ENCODE results near the gene SCTR. TPM values are rescaled to one million over a fixed set of nuclear protein-coding genes. Genes with fewer than 3 reads are reported as not detected.

The SCTR gene
- total RNA-seq, 1 donor from 2014 or later, result not detected

DNA sequence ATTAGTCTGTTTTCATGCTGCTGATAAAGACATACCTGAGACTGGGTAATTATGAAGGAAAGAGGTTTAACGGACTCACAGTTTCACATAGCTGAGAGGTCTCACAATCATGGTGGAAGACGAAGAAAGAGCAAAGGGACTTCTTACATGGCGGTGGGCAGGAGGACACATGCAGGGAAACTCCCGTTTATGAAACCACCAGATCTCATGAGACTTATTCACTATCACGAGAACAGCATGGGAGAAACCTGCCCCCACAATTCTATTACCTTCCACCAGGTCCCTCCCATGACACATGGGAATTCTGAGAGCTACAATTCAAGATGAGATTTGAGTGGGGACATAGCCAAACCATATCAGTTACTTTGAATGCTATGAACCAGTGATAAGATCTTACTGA lies 44.1 kb downstream of the SCTR start:
- Mint-ChIP-seq H3K36me3 (ENCODE audit: low read depth) (no peaks in the 10 kb centered on the region), H3K9me3 (no peaks in the 10 kb centered on the region), H3K4me1 (no peaks in the 10 kb centered on the region), H3K27me3 (no peaks in the 10 kb centered on the region), H3K4me3 (no peak overlapping the region), H3K27ac (no peak overlapping the region)
- intact Hi-C loops (cut with micrococcal nuclease), result no loop called here
- DNase-seq, result no peak

DNA sequence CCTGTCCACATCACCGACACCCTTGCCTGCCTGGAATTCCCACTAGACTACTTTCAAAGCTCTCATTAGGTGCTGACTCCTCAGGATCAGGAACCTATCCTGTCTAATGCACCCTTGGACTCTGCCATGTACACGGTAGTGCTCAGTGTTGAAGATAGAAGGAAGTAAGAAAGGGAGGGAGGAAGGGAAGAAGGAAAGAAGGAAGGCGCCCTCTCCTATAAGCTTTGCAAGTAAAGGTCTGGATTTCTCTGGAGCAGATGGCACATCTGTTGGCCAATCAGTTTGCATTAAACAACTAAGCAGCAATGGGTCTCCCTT lies 45.3 kb downstream of the SCTR start:
- Mint-ChIP-seq H3K4me3 (no peak overlapping the region), H3K27ac (no peak overlapping the region), H3K4me1 (no peaks in the 10 kb centered on the region), H3K27me3 (no peaks in the 10 kb centered on the region), H3K9me3 (no peaks in the 10 kb centered on the region), H3K36me3 (ENCODE audit: low read depth) (no peaks in the 10 kb centered on the region)
- intact Hi-C loops (cut with micrococcal nuclease), result no loop called here
- DNase-seq, result no peak

DNA sequence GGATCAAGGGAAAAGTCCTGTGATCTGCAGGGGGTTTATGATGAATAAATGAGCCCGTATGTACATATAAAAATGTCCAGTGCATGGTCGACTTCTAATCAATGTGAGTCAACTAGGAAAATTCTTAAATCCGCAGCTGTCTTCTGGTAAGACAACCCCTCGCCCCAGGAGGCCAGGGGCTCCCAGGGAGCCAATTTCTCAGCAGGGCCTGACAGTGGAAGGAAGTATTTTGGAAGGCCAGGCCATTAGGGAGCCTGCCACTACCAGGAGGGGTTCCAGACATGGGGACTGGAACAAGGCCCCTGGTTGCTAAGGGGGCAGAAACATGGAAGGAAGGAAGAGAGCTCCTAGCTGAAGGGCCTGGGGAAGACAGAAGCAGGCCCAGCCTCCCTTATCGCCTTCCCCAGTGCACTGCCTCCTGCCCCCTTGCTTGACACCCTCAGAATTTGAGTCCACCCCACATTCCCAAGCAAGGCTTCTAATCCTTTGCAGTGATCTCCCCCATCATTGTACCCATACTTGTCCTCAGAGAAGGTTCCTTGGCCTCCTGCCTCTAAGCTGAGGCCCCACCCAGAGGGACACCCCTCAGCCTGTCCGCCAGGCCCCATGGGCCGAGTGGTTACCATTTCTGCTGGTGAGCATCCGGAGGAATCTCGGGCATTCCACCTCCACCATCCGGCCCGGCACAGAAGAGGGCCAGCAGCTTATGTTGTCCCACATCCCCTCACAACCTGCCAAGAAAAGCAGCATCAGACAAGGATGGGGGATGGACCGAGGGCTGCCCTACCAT lies 45.9 kb downstream of the SCTR start:
- Mint-ChIP-seq H3K36me3 (ENCODE audit: low read depth) (no peaks in the 10 kb centered on the region), H3K27ac (no peak overlapping the region), H3K27me3 (no peaks in the 10 kb centered on the region), H3K4me3 (no peak overlapping the region), H3K4me1 (no peaks in the 10 kb centered on the region), H3K9me3 (no peaks in the 10 kb centered on the region)
- intact Hi-C loops (cut with micrococcal nuclease), result no loop called here
- DNase-seq, result no peak

DNA sequence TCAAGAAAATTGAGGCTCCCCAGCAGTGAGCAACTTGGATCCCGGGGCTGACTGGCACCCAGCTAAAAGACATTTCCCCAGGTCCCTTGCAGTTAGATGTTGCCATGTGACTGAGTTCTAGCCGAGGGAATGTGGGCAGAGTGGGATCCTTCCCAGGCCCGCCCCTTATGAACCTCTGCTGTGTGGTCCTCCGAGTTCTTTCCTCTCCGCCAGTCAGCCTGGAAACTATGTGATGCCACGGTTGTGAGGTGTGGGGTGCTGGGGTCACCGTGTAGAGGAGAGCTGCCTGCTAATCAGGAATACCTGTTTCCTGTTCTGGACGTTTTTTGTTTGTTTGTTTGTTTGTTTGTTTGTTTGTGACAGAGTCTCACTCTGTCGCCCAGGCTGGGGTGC lies 47.2 kb downstream of the SCTR start:
- H3K27ac Mint-ChIP-seq, result no peak overlapping the region
- H3K36me3 Mint-ChIP-seq (ENCODE audit: low read depth), result no peaks in the 10 kb centered on the region
- H3K27me3 Mint-ChIP-seq, result no peaks in the 10 kb centered on the region
- DNase-seq, result no peak
- H3K4me3 Mint-ChIP-seq, result no peak overlapping the region
- intact Hi-C loops (cut with micrococcal nuclease), result no loop called here
- H3K4me1 Mint-ChIP-seq, result no peaks in the 10 kb centered on the region
- no peaks in the 10 kb centered on the region for H3K9me3 Mint-ChIP-seq

DNA sequence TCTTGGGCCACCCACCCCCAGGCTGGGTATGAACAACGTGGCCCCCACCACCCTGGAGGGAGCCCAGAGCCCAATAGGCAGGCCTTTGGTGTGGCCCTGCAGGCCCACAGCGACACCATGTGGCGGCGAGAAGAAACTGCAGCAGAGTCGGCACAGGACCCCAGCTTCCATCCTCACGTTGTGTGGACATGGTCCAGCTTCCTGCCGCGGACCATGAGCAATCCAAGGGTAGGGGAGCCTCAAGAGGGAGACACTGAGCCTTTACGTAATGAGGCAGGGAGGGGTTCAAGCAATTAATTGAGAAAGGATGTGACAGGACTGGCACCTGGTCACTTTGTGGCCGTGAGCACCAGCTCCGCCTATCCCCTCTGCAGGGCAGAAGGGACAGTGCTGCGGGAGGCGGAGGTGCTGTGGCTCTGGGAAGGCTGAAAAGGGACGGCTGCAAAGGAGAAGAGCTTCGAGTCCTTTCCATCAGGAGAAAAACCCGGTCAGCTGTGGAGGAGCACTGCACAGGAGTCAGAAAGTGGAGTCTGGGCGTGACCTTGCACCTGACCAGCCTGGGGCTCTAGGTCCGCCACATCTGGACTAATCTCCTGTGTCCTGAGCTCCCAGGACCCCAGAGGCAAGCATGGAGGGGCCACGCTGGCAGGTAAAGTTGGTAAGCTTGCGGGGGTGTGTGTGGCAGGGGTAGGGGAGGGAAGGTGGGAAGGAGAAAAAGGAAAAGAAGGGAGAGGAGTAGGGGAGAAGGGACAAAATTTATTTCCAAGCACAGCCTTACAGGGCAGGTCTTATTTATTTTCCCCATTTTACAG lies 47.8 kb downstream of the SCTR start:
- peak; percentile 79 for DNase-seq
- Mint-ChIP-seq H3K4me1 (no peaks in the 10 kb centered on the region), H3K27me3 (no peaks in the 10 kb centered on the region), H3K36me3 (ENCODE audit: low read depth) (no peaks in the 10 kb centered on the region), H3K9me3 (no peaks in the 10 kb centered on the region), H3K4me3 (no peak overlapping the region), H3K27ac (no peak overlapping the region)
- intact Hi-C loops (cut with micrococcal nuclease), result loop anchor here (1.0 kb wide), 1 partner anchor 69 kb away; no protein-coding TSS in a partner anchor

DNA sequence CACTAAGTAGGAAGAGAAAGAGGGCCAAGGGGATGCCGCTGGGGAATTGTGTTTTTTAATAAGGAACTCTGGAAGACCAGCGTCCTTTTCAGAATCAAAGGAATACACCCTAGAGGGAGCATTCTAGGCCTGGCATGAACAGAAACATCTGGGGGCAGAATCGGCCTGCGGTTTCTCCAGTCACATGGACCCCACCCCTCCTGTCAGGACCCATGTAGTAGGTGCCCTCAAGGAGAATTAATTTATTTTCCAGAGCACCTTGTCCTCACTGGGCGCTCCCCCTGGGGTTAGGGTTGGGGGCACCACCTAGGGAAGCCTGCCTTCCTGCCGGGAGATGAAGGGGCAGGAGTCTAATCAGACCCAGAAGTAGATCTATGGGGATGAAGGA lies 48.4 kb downstream of the SCTR start:
- H3K4me1 Mint-ChIP-seq, result no peaks in the 10 kb centered on the region
- intact Hi-C loops (cut with micrococcal nuclease), result loop anchor here (1.0 kb wide), 1 partner anchor 69 kb away; no protein-coding TSS in a partner anchor
- no peaks in the 10 kb centered on the region for H3K27me3 Mint-ChIP-seq
- H3K9me3 Mint-ChIP-seq, result no peaks in the 10 kb centered on the region
- no peak overlapping the region for H3K27ac Mint-ChIP-seq
- no peak overlapping the region for H3K4me3 Mint-ChIP-seq
- no peaks in the 10 kb centered on the region for H3K36me3 Mint-ChIP-seq (ENCODE audit: low read depth)
- no peak for DNase-seq

DNA sequence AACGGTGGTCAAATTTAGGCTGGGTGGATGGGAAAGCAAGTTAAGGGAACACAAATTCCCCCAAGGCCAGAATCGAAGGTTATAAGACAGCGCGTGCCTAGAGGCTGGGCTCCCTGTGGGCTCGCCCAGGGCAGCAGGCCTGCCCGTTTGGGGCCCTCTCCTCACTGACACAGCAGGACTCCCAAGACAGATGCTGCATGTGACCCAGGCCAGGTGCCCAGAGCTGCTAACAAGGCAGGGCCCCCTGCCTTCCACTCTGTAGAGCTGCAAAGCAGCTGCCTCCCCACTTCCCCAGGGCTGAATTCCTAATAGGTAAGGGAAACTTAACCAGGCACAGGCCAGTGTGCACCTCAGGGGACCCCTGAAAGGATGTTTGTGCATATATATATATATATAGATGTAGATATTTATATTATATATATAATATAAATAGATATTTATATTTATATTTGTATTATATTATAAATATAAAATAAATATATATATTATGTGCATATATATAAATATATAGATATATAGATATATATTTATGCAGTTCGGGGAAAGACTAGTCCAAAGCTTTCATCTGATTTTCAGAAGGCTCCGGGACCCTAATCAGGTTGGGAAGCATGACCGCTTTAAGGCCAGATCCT lies 48.9 kb downstream of the SCTR start:
- Mint-ChIP-seq H3K4me3 (no peak overlapping the region), H3K36me3 (ENCODE audit: low read depth) (no peaks in the 10 kb centered on the region), H3K4me1 (no peaks in the 10 kb centered on the region), H3K9me3 (no peaks in the 10 kb centered on the region), H3K27me3 (no peaks in the 10 kb centered on the region), H3K27ac (no peak overlapping the region)
- DNase-seq, result no peak
- intact Hi-C loops (cut with micrococcal nuclease), result no loop called here

DNA sequence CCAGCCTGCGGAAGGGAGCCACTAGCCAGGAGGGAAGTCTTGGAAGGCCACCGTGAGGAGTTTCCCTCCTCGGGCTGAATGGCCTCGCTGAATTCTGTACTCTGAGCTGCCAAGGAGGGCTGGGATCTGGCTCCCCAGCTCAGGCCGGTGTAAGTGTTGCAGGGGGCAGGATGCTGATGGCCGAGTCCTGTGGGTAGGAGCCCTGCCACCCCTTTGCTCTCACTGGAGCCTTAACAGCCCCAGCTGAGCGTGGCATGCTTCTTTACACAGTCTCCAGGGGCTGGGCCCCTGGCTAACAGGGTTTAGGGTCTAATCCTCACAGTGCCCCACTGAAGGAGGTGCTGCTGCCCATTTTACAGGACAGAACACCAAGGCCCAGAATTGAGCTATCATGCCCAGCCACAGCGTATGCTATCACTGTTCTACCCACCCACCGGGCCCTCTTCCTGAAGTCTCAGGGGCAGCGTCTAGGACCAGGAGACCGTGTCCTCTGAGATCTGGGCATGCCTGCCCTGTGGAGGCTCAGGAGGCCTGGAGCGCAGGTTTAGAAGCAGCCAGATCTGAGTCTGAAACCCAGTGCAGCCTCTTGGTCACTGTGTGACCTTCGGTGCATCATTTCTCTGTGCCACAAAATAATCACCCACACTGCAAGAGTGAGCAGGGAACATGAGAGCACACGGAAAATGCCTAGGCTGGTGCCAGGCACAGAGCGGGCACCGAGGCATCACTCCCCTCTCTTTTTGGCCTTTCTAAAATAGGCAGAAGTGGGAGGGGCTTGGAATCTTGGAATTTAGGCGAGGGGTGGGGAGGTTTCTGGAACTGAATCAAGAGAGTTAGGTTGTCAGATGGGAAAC lies 49.7 kb downstream of the SCTR start:
- no peaks in the 10 kb centered on the region for H3K36me3 Mint-ChIP-seq (ENCODE audit: low read depth)
- no peaks in the 10 kb centered on the region for H3K9me3 Mint-ChIP-seq
- H3K27ac Mint-ChIP-seq, result no peak overlapping the region
- no peaks in the 10 kb centered on the region for H3K4me1 Mint-ChIP-seq
- DNase-seq, result no peak
- H3K4me3 Mint-ChIP-seq, result no peak overlapping the region
- intact Hi-C loops (cut with micrococcal nuclease), result no loop called here
- H3K27me3 Mint-ChIP-seq, result no peaks in the 10 kb centered on the region

DNA sequence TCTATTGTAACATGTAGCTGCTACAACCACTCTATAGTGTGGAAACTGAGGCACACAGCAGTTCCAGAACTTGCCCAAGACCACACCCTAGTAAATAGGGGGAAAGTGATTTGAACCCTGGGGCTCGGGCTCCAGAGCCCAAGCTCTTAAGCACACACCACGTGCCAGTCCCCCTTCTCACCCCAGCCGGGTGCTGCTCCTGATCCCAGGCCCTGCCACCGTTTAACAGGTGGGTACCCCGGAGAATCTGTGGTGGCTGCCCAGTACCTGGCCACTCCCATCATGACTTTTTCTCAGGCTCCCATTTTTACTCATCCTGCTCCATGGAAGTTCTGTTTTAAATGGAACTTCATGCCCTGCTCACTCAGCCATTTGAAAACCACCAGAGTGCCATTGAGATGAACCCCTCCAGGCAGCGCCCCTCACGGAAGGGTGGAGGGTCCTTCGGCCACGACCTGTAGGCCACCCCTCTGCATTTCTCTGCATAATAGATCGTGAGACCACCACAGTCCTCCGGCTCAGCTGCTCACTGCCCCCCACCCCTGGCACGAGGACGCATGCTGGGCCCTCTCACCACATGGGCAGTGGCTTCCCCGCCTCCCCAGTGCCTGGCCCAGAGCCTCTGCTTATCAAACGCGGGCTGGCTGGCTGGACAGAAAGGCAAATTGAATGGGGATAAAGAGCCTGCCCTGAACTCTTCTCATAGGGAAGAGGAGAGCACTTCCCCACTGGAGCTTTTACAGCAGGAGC lies 50.5 kb downstream of the SCTR start:
- Mint-ChIP-seq H3K36me3 (ENCODE audit: low read depth) (no peaks in the 10 kb centered on the region), H3K27ac (no peak overlapping the region), H3K27me3 (no peaks in the 10 kb centered on the region), H3K4me3 (no peak overlapping the region), H3K9me3 (no peaks in the 10 kb centered on the region), H3K4me1 (no peaks in the 10 kb centered on the region)
- intact Hi-C loops (cut with micrococcal nuclease), result no loop called here
- DNase-seq, result no peak

DNA sequence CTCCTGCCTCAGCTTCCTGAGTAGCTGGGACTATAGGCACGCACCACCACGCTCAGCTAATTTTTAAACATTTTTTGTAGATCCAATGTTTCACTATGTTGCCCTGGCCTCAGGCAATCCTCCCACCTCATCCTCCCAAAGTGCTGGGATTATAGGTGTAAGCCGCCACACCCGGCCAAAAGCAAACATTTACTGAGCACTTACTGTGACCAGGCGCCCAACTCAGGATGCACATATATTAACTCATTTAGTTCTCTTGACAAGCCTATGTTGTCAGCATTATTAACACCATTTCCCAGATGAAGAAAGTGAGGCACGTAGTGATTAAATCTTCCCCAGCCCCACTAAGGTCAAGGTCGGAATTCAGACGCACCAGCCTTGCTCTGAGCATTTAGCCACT lies 51.5 kb downstream of the SCTR start:
- Mint-ChIP-seq H3K4me1 (no peaks in the 10 kb centered on the region), H3K9me3 (no peaks in the 10 kb centered on the region), H3K27ac (no peak overlapping the region), H3K36me3 (ENCODE audit: low read depth) (no peaks in the 10 kb centered on the region), H3K27me3 (peaks cover 2% of the 10 kb centered on the region), H3K4me3 (no peak overlapping the region)
- intact Hi-C loops (cut with micrococcal nuclease), result no loop called here
- DNase-seq, result no peak

DNA sequence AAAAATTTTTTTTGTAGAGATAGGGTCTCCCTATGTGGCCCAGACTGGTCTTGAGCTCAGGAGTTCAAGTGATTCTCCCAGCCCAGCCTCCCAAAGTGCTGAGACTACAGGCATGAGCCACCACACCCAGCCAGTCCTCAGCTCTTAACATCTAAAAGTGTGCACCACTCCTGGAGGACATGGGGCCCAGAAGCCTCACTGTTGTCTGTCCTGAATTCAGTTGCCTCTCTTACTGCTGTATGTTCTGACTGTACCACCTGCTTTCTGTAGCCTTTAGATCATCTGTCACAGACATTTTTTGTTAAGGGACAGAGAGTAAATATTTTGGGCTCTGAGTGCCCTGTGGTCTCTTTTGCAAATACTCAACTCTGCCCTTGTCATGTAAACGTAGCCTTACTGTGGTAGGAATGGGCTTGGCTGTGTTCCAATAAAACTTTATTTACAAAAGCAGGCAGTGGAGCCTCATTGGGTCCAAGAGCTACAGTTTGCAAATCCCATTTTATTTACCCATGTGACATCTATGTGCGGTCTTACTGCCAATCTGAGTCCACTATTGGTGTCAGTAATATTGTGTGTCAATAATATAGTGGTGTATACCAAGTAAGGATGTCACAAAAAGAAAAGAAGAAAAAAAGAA lies 54.5 kb downstream of the SCTR start:
- no peak for DNase-seq
- no peaks in the 10 kb centered on the region for H3K9me3 Mint-ChIP-seq
- H3K27ac Mint-ChIP-seq, result no peak overlapping the region
- H3K4me1 Mint-ChIP-seq, result no peaks in the 10 kb centered on the region
- H3K27me3 Mint-ChIP-seq, result peaks cover 2% of the 10 kb centered on the region
- no peak overlapping the region for H3K4me3 Mint-ChIP-seq
- no peaks in the 10 kb centered on the region for H3K36me3 Mint-ChIP-seq (ENCODE audit: low read depth)
- intact Hi-C loops (cut with micrococcal nuclease), result no loop called here

DNA sequence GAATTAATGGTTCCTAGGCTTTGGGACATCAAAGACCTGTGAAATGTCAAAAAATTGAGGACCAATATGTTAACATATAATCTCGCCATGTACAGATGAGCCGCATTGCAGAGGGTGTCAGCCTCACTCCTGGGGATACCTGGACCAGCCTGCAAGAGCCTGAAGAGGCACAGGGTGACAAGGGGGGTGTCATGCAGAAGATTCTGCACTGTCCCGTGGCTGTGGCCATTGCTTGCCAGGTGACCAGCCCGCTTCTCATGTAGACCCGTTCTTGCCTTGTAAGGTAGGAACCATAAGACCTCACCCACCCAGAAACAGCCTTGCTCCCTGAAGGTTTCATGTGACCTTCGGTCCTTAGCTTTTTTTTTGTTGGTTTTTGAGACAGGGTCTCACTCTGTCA lies 55.2 kb downstream of the SCTR start:
- peaks cover 2% of the 10 kb centered on the region for H3K27me3 Mint-ChIP-seq
- H3K4me1 Mint-ChIP-seq, result no peaks in the 10 kb centered on the region
- H3K27ac Mint-ChIP-seq, result no peak overlapping the region
- no peaks in the 10 kb centered on the region for H3K9me3 Mint-ChIP-seq
- H3K36me3 Mint-ChIP-seq (ENCODE audit: low read depth), result no peaks in the 10 kb centered on the region
- DNase-seq, result no peak
- intact Hi-C loops (cut with micrococcal nuclease), result no loop called here
- no peak overlapping the region for H3K4me3 Mint-ChIP-seq

Measured in activated CD4-positive, alpha-beta T cell treated with anti-CD3 and anti-CD28 coated beads, Interleukin-2, amount 10 ng/mL, durations not matched to agents 24 days and 14 days (primary cell).